NCI-H526 (cell line): ENCODE measurements around the gene EPG5.
A peak's percentile ranks its signal among the peaks of the same experiment; 100 is the strongest.
"Not testable (repeated sequence)": the region's sequence is repeated elsewhere in the genome, so short reads cannot be mapped to it uniquely, and the experiment has no call there.

Experiments
- DNase-seq, 2 experiments: peaks; one replicate each; lab custom pipeline; 2025; lab: John Stamatoyannopoulos, UW

The EPG5 gene

DNA sequence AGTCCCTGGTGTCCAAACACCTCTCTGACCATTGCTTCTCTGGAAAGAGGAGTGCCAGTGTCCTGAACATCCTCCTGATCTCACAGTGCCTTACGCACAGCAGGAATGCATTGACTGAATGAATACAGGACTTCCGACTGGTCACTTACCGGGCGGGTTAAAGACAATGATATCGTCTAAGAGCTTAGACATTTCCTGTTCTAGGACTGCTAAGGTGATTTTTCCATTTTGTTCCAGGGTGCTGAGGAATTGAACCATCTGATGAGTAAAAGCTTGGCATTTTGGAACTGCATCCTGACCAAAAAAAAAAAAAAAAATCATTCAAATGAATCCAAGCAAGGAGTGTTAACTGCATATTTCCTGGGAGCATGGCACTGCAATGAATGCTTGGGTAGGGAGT lies 101.7 kb downstream of the EPG5 start:
- DNase-seq, result no peak

DNA sequence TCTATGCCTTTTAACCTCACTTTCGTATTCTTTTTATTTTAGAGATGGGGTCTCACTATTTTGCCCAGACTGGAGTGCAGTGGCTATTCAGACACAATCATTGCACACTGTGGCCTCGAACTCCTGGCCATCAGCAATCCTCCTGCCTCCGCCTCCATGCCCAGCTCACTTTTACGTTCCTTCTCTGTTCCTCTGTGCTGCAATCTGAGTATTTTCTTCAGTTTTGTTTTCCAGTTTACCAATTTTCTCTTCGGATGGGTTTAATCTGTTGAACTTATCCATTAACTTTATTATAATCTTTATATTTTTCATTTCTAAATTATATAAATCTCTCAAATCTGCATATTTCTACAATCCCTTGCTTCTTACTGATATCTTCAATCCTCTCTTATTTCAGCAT lies 103.0 kb downstream of the EPG5 start:
- no peak for DNase-seq

DNA sequence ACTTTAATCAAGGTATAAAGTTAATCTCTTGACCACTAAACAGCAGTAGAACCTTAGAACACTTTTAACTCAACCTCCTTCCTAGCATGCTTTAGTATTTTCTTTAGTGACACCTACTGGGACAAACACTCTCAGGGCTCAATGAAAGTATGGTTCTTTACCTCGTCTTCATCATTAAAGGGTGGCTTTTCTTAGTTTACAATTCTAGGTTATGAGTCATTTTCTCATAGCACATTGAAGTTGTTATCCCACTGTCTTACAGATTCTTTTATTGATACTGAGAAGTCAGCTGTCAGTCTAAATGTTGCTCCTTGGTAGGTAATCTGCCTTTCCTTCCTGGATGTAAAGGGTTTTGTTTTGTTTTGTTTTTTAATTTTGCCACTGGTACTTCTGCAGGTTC lies 103.7 kb downstream of the EPG5 start:
- no peak for DNase-seq

DNA sequence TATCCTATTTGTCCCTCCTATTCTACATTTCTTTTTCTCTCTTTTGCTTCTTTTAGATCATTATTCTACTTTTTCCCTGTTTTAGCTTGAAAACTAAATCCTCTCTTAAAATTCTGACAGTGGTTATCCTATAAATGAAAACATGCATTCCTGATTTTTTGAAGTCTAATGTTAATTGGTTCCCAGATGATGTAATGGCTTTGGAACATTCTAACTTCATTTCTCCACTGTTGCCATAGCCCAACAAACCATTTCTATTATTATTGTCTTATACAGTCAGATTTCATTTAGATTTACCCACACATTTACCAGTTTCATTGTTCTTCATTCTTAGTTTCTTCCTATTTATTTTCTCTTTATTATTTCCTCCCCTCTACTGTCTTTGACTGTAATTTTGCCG lies 105.2 kb downstream of the EPG5 start:
- DNase-seq, result no peak

DNA sequence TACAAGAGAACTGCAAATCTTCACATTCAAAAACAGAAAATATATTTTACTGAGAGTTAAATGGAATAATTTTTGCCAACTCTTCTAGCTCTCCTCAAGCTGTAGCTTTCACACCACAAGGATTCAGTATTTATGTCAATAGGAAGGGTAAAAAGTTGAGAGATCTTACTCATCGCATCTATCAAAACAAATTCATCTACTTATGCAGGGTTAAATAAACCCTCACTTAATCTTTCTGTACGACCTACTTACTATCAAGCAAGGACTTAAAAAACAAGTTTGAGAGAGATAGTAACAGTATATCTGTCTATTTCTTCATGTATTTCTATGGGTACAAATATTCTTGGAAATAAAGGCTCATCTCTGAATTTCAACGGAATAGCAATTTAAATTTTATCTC lies 106.2 kb downstream of the EPG5 start:
- no peak for DNase-seq

DNA sequence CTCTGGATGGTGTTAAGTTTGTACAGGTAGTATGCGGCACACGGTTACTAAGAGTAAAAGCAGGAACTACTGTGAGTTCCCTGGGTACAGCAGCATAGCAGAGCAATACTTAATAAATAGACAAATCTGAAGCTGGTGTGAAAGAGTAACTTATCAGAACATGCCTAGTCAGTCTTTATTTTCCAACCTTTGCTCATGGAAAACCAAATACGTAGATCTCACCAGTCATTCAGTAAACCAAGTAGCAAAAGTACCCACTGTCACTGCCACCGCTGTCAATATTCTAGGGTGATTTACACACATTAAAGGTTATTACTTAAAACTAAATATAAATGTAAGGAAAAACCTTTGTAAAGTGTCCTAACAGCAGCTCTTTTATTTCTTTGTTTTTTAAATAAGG lies 106.6 kb downstream of the EPG5 start:
- no peak for DNase-seq

DNA sequence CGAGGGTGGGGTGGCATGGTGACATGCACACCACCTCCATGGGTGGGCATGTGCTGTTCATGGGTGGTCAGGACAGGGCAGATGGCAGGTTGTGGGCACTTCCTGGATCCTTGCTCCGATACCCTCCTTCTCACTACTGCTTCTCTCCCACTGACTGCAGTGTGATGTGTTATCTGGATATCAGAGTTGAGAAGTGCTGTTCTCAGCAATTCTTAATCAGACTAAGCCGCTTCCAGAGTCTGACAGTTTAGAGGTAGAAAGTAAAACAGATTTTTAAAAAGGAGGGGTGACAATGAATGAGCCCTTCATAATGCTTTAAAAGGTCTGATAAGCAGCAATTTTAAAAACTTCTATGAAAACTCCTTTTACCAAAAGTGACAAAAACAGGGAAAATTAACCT lies 107.8 kb downstream of the EPG5 start:
- no peak for DNase-seq

DNA sequence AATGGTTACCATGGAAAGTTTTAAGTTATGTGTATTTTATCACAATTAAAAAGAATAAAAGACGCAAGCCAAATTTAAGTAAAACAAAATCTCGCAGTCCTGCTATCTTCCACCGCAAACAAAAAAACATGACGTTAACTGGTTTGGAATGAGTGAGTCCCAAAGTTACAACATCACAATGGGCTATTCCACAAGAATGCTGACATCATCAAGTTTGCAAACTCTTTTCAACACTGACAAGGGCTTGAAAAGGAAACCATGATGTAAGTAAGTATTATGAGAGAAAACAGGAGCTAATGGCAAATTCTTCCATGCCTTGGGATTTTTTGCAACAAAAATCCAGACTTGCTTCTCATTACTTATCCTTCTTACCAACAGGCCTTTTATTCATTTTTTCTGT lies 110.6 kb downstream of the EPG5 start:
- no peak for DNase-seq

DNA sequence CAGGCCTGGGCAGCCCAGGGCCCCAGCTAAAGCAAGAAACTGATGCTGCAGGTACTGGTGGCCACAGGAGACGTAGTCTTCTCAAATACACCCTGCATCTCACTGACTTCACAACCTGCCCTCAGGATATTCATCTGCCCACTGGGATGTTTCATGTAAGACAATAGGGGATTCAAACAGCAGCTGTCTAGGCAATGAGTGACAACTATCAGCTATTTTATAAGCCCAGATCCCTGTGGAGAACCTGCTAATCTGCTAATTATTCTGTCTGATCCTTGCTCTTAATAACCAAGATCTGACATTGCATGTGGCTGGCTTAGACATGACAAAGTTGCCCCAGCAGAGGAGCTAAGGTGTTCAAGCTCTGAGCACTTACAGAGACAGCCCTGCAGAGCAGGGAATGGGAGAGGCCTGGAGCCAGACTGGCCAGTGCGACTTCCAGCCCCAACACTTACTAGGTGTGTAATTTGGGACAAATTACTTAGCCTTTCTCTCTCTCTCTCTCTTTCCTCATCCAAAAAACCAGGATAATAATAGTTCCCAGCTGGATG lies 113.0 kb downstream of the EPG5 start:
- no peak for DNase-seq

DNA sequence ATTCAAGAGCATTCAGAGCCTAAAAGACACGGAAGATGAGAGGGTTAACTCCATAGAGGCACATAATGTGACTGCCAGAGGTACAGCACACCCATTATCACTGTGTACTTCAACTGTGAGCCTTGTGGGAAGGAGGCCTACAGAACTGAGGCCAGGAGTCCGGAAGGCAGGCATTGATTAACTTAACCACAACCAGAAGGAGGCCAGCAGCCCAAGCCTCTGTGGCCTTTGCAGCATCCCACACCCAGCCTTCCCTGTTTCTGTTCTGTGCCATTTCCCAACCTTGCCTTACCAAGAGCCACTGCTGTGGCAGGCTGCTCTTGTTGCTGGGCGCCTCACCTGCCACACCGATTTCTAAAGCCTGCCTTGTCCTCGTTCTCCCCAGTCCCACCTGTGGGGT lies 114.5 kb downstream of the EPG5 start:
- no peak for DNase-seq

DNA sequence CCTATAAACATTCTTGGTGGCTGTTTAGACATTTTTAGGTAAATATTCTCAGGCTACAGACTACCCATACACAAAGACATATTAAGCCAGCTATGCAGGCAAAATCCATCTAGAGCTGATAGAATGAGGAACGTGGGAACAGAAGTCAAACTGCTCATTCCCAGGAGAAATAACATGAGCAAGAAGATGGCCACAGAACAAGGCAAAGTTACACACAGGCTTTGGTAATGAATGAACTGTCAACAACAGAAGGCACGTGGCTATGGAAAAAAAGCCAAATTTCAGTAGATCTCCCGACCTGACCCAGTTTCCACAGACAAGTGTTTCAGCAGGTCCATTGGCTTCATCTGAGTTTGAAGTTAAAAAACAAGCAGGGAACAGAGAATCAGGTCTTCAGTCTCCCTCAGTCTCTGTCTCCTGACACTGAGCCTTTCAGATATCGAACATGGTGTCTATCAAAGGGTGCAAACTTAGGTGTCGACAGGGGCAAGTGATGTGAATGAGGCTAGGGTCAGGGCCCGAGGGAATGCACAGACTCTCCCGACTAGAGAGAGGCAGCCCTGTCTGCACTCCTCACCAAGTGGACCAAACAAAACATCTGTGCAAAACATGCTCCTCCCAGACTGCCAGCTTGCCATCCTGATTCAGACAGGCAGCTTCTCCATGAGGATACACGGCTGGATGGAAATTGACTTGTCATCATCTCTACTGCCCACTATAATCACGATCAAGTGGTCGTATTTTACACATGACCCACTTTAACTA lies 115.8 kb downstream of the EPG5 start:
- no peak for DNase-seq

DNA sequence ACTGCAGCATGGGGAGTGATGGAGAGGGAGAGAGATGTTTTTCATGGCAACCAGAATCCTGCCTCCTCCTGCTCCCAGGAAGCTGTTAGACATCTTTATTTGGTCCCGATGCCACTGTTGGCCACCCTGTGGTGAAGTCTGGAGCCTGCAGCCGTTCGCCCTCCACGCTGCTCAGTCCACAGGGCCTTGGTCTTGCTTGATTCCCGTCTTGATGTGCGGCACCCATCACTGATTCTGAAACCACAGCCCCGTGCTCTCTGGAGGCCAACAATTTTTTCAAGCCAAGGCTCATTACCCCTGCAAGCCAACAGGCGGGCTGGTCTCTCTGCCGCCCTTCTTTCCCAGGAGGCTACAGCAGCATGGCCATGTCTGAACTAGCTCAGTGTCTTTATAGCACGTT lies 117.1 kb downstream of the EPG5 start:
- DNase-seq, result peak in 1 of 2 experiments; percentile 4

DNA sequence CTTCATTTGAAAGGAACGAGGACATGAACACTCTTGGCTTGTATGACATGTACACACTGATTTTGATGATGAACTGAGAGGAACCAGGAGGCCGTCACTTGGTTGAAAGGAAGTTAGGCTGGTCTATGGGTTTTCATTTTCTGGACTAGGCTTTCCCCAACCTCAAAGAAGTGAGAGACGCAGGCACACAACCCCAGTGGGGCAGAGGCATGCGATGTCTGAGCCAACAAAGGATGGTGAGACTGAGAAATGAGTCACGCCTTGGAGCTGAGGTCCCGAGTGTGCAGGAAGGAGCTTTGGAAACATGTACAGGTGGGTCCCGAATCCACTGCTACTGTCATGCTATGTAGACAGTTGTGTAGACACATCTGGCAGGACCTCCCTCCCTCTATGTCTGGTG lies 117.6 kb downstream of the EPG5 start:
- no peak for DNase-seq

DNA sequence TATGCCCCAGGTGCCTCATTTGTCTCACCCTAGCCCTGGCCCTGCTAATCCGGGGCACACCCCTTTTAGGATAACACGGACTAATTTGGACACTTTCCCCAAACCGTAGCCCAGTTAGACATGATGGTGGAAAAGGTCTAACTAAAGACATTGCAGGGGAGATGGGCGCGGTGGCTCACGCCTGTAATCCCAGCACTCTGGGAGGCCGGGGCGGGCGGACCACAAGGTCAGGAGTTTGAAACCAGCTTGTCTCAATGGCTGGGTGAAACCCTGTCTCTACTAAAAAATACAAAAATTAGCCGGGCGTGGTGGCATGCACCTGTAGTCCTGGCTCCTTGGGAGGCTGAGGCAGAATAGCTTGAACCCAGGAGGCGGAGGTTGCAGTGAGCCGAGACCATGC lies 118.5 kb downstream of the EPG5 start:
- not testable (repeated sequence) for DNase-seq

DNA sequence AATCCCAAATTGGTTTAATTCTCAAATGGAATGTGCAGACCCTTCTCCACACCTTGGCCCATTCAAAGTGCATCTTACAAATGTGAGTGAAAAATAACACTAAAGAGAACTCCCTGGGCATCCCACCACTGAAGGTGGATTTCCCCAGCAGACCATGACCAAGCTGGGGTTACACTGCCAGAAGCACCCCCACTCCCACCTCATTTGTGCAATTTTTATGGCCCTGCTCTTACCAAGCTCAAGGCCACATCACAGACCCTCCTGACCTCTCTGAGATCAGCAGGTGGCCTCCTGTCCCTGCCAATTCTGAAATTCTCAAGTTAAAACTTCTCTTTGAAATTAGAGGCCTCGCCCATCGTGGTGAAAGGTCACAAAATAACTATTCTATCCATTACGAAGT lies 120.0 kb downstream of the EPG5 start:
- no peak for DNase-seq

DNA sequence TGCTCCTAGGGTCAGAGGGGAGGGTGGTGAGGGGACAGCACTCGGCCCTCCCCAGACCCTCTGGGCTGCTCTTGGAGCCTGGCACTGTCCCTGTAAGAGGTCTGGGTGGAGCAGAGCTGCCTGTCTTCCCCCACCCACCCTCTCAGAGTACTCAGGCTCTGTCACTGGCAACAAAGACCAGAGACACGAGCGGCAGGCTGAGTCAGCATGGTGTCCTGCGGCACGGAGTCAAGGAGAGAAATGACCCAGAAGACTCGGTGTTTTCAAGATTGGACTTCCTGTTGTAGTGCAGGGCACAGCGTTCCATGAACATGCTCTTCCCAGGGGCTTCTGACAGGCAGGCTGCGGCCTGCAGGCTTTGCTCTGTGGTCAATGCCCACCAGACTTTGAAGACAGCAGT lies 121.7 kb downstream of the EPG5 start:
- no peak for DNase-seq

DNA sequence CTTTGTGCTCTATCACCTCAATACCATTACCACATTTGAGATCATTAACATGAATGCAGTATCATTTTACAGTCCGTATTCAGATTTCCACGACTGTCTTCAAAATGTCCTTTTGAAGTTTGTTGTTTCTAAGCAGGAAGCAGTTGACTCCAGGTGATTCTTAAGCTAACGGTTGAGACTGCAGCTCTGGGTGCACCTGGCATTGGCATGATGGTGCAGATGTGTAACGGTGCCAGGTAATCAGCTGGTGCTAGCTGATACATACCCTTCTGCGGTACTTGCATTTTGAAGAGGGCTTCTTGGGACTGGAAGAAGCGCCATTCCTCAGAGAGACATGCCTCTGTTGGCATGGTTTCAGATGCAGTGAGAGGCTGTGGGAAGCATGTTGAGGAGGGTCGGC lies 122.2 kb downstream of the EPG5 start:
- DNase-seq, result no peak

DNA sequence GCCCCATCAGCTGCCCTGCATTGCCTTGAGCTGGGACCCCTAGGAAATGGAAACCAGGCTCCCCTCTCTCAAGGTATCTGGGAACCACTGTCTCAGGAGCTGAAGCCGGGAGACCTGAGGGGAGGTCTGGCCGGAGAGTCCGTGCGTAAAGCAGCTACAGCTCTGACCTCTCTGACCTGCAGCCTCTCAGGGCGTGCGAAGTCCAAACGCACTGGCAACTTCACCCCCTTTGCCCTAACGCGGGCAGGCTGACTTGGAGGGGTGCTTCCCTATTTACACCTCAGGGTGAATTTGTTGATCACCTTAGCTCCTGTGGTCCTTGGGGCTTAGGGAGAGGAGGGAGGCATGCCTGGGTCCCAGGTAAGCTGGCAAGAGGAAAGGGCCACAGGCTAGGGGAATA lies 124.1 kb downstream of the EPG5 start:
- no peak for DNase-seq

DNA sequence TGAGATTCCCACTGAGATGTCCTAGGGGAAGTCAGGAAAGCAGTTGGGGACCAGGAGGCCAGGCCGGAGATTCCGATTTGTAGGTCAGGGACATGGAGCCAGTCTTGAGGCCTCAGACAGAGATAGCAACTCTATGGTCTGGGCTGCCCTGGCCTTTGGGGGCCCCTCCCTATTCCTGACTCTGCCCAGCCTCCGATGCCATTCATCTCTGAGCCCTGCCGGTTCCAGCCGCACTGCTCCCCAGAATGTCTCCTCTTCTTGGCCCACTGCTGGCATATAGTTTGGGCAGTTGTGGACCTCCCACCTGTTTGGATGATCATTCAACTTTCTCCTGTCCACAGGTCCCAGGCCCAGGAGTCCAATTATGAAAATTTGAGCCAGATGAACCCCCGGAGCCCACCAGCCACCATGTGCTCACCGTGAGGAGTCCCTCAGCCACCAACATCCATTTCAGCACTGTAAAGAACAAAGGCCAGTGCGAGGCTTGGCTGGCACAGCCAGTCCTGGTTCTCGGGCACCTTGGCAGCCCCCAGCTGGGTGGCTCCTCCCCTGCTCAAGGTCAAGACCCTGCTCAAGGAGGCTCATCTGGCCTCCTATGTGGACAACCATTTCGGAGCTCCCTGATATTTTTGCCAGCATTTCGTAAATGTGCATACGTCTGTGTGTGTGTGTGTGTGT lies 125.2 kb downstream of the EPG5 start:
- DNase-seq, result no peak

DNA sequence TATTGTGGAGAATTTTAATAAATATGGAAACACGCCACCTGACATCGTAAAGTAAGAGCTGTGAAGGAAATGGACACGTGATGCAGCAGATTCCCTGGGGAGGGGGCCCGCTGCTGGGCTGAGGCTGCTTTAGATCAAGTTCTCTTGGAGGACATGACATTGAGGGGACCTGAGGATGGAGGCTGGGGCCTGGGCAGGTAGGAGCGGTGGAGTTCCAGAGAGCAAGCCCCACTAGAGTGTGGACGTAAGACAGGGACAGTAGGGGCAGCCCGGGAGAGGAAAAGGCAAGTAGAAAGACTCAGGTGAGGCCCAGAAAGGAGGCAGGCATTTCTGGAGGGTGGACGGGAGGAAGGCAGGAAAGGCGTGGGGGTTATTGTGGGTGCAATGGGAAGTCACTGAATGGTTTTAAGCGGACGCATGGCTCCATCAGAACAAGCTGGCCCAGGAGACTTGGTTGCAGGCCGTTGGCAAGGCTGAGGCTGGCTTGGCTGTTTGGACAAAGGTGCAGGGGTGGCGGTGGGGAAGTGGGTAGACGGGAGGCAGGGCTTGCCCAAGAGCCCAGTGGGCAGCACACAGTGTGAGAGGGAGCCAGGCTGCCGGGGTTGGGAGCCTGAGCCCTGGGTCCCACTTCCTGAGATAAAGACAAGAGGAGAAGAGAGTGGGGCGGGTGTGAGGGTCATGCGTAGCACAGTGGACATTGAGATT lies 125.9 kb downstream of the EPG5 start:
- peak in 1 of 2 experiments; percentile 5 for DNase-seq

DNA sequence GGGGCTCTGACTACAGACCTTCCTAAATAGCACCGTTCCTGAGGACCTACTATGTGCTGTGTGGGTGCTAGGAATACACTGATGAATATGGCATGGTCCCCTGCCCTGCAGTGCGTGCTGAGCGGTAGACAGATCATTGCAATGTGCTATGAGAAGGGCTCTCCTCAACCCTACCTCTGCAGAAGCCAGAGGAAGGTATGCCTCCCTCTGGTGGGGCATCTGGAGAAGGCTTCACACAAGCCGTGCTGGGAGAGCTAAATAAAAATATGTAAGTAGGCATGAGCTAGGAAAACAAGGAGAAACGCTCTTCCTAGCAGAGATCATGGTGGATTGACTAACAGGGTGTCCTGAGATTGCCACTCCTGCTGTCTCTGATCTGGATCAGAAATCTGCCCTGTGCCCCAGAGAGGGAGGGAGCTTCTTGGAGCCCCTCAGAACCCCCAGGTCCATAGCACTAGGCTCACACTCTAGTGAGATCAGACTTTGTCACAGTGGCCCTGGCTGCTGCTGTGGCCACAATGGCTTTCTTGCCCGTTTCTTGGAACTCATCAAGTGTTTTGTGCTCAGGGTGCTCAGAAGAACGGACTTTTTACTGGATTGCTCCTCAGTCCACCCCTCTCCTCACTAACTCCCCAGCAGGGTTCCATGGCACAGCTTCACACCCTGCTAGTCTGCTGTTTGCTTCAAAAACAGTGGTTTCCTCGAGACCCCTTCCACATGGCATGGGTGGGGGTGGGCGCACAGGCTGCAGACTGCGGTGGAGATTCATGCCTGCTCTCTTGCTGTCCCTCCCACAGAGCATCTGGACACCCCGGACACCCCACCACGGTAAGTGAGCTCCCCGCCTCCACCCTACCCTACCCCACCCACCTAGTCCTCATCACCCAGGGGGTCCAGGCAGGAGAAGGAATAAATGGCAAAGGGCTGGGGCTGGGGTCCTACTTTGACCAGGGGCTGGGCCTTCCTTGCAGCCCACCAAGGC lies 127.4 kb downstream of the EPG5 start:
- DNase-seq, result peak; percentile 48 to 72
